ENCODE results near the gene CDH26.

Gene CDH26

GRCh38 chr20:59962155-59962554 is 3.9 kb downstream of the CDH26 start:
- no peak for TF ChIP-seq POLR2AphosphoS5 (IDR thresholded peaks at IDR 0.05; ENCODE audit: low read depth)
- TF ChIP-seq REST (IDR thresholded peaks at IDR 0.05; ENCODE audit: insufficient replicate concordance, low read depth), result no peak
- TF ChIP-seq GABPA (IDR thresholded peaks at IDR 0.05; ENCODE audit: low read depth), result no peak
- no peak for TF ChIP-seq CTCF (IDR thresholded peaks at IDR 0.05; ENCODE audit: insufficient read depth, low read length)
- no peak for TF ChIP-seq SPI1 (IDR thresholded peaks at IDR 0.05; ENCODE audit: borderline replicate concordance, low read depth)
- H3K4me3 ChIP-seq (replicated peaks; ENCODE audit: insufficient read depth, low read length), result no peak overlapping the region
- DNase-seq (ENCODE audit: low read depth in 1 of 2, low spot score in 1 of 2), result no peak
- no peak overlapping the region for H3K27ac ChIP-seq (replicated peaks)
- H3K27me3 ChIP-seq (ENCODE audit: insufficient read depth, poor library complexity, severe bottlenecking), result no peaks in the 10 kb centered on the region

GRCh38 chr20:59966428-59966827 is 8.2 kb downstream of the CDH26 start:
- TF ChIP-seq POLR2AphosphoS5 (IDR thresholded peaks at IDR 0.05; ENCODE audit: low read depth), result no peak
- TF ChIP-seq REST (IDR thresholded peaks at IDR 0.05; ENCODE audit: insufficient replicate concordance, low read depth), result no peak
- TF ChIP-seq CTCF (IDR thresholded peaks at IDR 0.05; ENCODE audit: insufficient read depth, low read length), result no peak
- H3K4me3 ChIP-seq (replicated peaks; ENCODE audit: insufficient read depth, low read length), result no peak overlapping the region
- no peak for DNase-seq (ENCODE audit: low read depth in 1 of 2, low spot score in 1 of 2)

GRCh38 chr20:59971428-59971827 is 13.2 kb downstream of the CDH26 start:
- TF ChIP-seq CTCF (IDR thresholded peaks at IDR 0.05; ENCODE audit: insufficient read depth, low read length), result no peak
- TF ChIP-seq SPI1 (IDR thresholded peaks at IDR 0.05; ENCODE audit: borderline replicate concordance, low read depth), result no peak
- TF ChIP-seq POLR2AphosphoS5 (IDR thresholded peaks at IDR 0.05; ENCODE audit: low read depth), result no peak
- no peak for TF ChIP-seq REST (IDR thresholded peaks at IDR 0.05; ENCODE audit: insufficient replicate concordance, low read depth)
- TF ChIP-seq GABPA (IDR thresholded peaks at IDR 0.05; ENCODE audit: low read depth), result no peak
- H3K27ac ChIP-seq (replicated peaks), result no peak overlapping the region

More at GRCh38 chr20:59966428-59966827, 8.2 kb downstream of the CDH26 start:
- Histone ChIP-seq H3K27ac (replicated peaks) (no peak overlapping the region), H3K27me3 (ENCODE audit: insufficient read depth, poor library complexity, severe bottlenecking) (no peaks in the 10 kb centered on the region)

More at GRCh38 chr20:59971428-59971827, 13.2 kb downstream of the CDH26 start:
- no peak for DNase-seq (ENCODE audit: low read depth in 1 of 2, low spot score in 1 of 2)
- H3K4me3 ChIP-seq (replicated peaks; ENCODE audit: insufficient read depth, low read length), result no peak overlapping the region
- H3K27me3 ChIP-seq (ENCODE audit: insufficient read depth, poor library complexity, severe bottlenecking), result no peaks in the 10 kb centered on the region
